IPS-18c (cell line): ENCODE measurements around the gene RMDN3.

ENCODE experiments used
- H3K4me3 ChIP-seq: 2 replicates; pipeline ENCODE4 v1.7.0; 2013; ENCODE audit warnings: low read depth, mild to moderate bottlenecking, low read length, moderate library complexity; ENCODE audit not compliant: insufficient read depth
- H3K9me3 ChIP-seq: one replicate; pipeline ENCODE4 v1.6.1; 2013; ENCODE audit warnings: mild to moderate bottlenecking, low read length, moderate library complexity; ENCODE audit not compliant: control insufficient read depth, insufficient read depth

RMDN3 gene

GRCh38 chr15:40775740-40776536 lies 20.9 kb upstream of the RMDN3 start:
- Histone ChIP-seq H3K9me3 (no peaks in the 10 kb centered on the region), H3K4me3 (no peak overlapping the region)

DNA sequence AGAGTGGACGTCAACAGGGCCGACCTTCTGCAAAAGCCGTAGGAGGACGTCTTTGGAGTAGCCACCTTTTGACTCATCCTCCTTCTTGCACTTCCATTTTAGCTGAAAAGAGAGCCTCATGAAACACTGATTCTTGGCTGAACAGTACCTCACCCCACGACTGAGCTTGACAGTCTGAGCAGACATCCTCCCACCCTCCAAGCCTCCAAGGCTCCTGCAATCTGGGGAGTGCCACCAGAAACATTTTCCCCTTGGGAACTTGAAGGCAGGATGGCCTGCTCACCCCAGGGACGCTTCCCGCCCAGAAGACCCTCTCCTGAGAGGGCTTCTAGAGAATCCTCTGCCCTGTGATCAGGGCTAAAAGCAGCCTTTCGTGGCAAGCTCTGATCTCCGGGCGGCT lies 20.0 kb upstream of the RMDN3 start:
- Histone ChIP-seq H3K4me3 (no peak overlapping the region), H3K9me3 (no peaks in the 10 kb centered on the region)

GRCh38 chr15:40773902-40774301 lies 18.8 kb upstream of the RMDN3 start:
- Histone ChIP-seq H3K9me3 (no peaks in the 10 kb centered on the region), H3K4me3 (no peak overlapping the region)

DNA sequence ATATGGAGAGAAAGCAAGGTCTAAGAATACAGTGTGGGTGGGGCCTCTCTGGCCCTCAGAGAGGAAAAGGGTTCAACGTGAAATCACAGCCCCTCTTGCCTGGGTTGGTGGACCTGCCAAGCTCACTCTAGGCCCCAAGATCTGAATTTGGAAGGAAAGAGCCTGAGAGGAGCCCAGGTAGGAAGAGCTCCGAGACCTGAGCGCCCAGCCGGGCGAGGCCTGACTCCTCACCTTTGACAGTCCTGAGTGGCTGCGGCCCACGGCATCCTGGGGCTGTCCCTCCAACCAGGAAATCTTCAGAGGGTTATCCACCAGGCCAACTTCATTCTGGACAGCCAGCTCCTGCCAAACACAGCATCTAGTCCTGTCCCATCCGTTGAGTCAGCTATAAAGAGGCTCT lies 18.4 kb upstream of the RMDN3 start:
- Histone ChIP-seq H3K9me3 (no peaks in the 10 kb centered on the region), H3K4me3 (no peak overlapping the region)

DNA sequence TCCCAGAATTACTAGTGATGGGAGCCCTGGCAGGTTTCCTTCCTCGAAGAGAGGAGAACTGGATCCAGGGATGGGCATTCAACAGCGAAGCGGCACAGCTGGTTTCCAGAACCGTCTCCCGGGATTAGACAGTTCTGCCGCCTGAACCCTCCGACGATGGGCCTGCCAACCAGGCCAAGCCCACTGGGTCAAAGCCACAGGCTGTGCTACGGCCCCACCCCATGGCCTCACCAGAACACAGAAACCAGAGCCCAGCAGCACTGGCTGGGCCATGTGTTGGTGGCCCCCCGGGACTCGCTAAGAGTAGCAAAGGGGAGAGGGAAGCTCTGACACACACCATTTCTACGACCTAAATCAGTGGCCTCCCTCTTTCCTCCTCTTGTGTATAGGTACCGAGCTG lies 17.0 kb upstream of the RMDN3 start:
- Histone ChIP-seq H3K4me3 (no peak overlapping the region), H3K9me3 (no peaks in the 10 kb centered on the region)

DNA sequence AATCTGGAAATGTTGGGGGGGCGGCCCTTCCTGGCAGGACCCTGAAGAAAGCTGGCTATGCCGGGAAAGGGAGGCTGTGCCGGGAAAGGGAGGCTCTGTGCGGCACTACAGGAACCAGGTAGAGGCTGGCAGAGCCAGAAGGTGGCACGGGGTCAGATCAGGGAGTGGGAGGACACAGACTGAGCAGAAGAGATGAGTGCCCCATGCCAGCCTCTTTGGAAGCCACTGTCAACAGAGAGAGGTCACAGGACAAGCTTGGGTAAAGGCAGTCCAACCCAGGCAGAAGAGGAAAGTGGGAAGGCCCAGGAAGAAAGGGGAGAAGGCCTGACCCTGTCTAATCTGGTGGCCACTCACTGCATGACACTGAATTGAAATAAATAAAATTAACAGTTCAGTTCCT lies 16.2 kb upstream of the RMDN3 start:
- no peak overlapping the region for H3K4me3 ChIP-seq
- no peaks in the 10 kb centered on the region for H3K9me3 ChIP-seq

GRCh38 chr15:40770147-40770721 lies 15.2 kb upstream of the RMDN3 start:
- H3K9me3 ChIP-seq: no peaks in the 10 kb centered on the region
- no peak overlapping the region for H3K4me3 ChIP-seq

DNA sequence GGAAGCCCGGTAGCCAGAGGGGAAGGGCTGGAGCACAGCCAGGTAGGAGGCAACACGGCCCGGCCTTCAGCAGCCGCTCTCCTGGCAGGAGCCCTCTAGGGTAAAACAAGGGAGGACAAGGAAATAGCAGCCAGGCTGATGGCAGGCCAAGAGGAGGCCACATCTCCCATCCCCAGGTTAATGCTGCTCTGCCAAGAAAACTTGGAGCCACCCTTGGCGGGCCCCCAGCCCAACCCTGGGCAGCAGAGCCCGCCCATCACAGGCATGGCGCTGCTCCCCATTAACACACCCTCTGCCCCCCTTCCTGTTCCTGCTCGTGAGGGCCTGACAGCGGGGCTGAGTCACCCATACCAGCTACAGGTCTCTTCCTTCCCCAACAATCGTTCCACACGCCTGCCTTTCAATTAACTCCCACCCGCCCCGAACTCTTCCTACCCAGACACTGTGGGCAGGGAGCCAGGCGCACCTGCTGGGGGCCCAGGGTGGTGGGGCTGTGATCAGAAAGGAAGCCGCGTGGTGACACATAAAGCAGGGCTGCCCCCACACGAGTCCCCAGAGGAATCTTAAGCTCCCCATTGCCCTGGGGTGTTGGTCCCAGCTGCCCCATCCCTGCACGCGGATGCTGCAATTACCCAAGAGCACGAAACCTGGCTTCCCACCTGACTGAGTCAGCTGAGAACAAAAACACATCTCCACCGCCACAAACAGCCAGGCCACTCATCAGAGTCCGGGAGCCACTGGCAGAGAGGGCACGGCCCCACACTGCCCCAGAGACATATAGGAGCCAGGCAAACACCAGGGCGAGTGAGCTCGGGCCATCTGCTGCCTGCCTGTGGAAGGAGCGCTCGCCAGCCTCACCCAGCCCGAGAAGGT lies 14.5 kb upstream of the RMDN3 start, which contains the start of gene C15orf62:
C15orf62 (plus strand) TSS at position 707 of the 873 bp plus-strand sequence. CDS start 516 bp downstream, outside the sequence.
- H3K9me3 ChIP-seq: no peaks in the 10 kb centered on the region
- no peak within 1 kb of the TSS for H3K4me3 ChIP-seq

- Histone ChIP-seq H3K4me3 (no peak overlapping the region), H3K9me3 (no peaks in the 10 kb centered on the region)
Measured at GRCh38 chr15:40768521-40769273, 13.6 kb upstream of the RMDN3 start.

DNA sequence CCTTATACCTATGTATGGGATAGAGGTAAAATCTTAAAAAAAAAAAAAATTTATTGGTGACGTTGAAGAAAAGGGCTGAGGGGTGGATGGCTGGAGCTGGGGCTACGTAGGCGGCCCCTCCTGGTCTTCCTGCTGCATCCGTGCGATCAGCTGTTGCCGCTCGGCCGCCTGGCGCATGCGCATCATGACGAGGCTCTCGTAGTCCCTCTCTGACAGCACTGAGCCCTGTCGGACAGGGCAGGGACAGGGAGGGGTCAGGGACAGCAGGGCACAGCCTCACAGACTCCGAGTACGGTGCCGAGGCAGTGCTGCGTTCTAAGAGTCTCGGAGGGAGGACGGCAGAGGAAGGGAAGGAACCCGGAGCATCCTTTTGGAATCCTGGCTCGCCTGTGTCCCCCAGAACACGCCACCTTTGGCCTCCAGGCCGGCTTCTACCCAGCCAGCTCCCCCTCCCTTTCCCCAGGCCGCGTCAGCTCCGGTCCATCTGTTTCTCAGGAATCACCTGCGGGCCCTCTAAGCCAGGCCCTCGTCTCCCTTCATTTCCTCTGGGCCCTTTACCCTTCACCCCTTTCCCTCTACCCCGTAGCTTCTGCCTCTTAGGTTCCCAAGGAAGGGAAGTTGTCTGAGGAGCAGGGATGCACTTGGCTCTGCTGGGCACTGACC lies 12.9 kb upstream of the RMDN3 start:
- Histone ChIP-seq H3K4me3 (no peak overlapping the region), H3K9me3 (no peaks in the 10 kb centered on the region)

GRCh38 chr15:40766906-40767837 lies 12.1 kb upstream of the RMDN3 start:
- H3K9me3 ChIP-seq: no peaks in the 10 kb centered on the region
- H3K4me3 ChIP-seq: no peak overlapping the region

GRCh38 chr15:40766194-40766815 lies 11.3 kb upstream of the RMDN3 start:
- no peaks in the 10 kb centered on the region for H3K9me3 ChIP-seq

DNA sequence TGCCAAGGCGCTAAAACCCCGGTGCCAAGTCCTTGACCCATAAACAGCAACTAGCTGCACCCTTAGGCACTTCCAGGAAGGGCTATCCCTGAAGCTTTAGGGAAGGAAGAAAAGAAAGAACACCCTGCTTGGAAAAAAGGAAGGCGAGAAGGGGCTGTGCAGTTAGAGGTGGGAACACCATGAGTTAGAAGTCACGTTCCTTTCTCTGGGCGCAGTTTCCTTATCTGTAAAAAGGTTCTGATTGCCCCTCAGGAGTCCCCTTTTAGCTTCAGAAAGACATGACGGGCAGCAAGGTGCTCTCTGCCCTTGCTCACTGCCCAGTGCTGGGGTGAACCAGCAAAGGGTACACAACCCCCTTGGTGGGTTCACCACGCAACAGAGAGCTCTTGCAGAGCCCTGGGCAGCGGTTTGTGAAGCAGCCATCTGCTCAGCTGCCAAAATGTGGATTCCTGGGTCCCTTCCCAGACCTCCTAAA lies 9.6 kb upstream of the RMDN3 start:
- peak overlapping the region; percentile 81 for H3K4me3 ChIP-seq
- no peaks in the 10 kb centered on the region for H3K9me3 ChIP-seq

More at GRCh38 chr15:40766194-40766815, 11.3 kb upstream of the RMDN3 start:
- H3K4me3 ChIP-seq: no peak overlapping the region

DNA sequence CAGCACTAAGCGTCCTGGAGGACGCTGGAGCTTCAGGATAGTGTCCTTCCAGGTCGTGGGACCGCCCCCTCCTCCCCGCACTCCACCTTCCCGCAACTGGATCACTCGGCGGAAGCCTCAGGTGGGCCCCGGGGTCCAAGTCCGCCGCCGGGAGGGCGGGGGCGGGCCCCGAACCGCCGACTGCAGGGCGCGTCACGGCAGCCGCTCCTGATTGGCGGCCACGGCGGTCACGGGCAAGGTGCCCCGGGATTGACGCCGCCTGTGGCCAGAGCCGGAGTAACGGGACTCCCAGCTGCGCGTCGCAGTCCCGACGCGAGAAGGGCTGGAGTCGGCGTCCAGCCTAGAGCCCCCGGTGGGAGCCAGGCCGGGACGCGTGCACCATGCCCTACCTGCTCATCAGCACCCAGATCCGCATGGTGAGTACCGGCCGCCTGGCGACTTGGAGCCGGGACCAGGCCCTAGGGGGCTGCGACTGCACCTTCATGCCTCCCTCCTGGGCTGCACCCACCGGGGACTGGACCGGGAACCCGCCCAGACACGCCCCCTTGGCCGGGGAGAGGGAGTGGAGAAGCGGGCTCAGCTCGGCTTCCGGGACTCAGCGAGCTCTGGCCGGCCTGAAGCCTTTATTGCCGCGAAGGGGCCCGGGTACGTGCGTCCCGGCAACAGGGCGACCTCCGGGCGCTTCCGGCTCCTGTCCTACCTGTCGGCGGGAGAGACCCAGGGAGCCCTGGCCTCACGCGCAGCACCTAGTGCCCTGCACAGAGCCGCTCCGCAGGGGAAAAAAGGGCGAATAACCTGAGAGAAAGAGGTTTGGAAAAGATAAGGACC lies 9.0 kb upstream of the RMDN3 start, which contains the start of gene GCHFR:
GCHFR (plus strand) TSS at position 268 of the 828 bp plus-strand sequence; CDS start at position 381, 113 bp downstream.
- Histone ChIP-seq H3K9me3 (no peaks in the 10 kb centered on the region), H3K4me3 (peak within 1 kb of the TSS; percentile 81)
